PC-3 (cell line): ENCODE results near the gene ETHE1.

Experiments used
- CTCF ChIP-seq: fragments of 300-600 bp; sonication (generic); conservative IDR thresholded peaks from 2 replicates; pipeline ENCODE4 v1.5.1; 2017; ENCODE audit warnings: antibody characterized with exemption, low read depth, mild to moderate bottlenecking, low read length
- EZH2phosphoT487 ChIP-seq: fragments of 300-600 bp; sonication (generic); IDR thresholded peaks from 2 replicates; pipeline ENCODE4 v1.6.1; 2018; ENCODE audit warnings: mild to moderate bottlenecking, antibody characterized with exemption, low read length, borderline replicate concordance

GRCh38 chr19:43563816-43564457, 36.9 kb upstream of the ETHE1 start:
- TF ChIP-seq CTCF (no peak), EZH2phosphoT487 (no peak)
